Osteoblast (primary cell): Measurements from ENCODE around the gene RAI14. TPM values are rescaled to one million over a fixed set of nuclear protein-coding genes. Genes with fewer than 3 reads are reported as not detected.

ENCODE experiments used
- DNase-seq: peaks from one replicate; pipeline ENCODE4 v3.0.0; 2011; ENCODE audit warnings: low spot score, mixed read lengths; ENCODE audit not compliant: insufficient read length; ENCODE audit errors: missing footprints
- H2AFZ ChIP-seq: 2 replicates; pipeline ENCODE4 v1.6.0; 2011; ENCODE audit warnings: mild to moderate bottlenecking, low read length
- H3K27ac ChIP-seq: 2 replicates; pipeline ENCODE4 v1.5.1; 2011; ENCODE audit warnings: mild to moderate bottlenecking, low read depth, low read length, moderate library complexity
- H3K27me3 ChIP-seq: 2 replicates; pipeline ENCODE4 v1.6.0; 2012; ENCODE audit warnings: mild to moderate bottlenecking, control low read depth, inconsistent platforms, low read length, moderate library complexity; ENCODE audit not compliant: insufficient read depth
- H3K36me3 ChIP-seq: 2 replicates; pipeline ENCODE4 v1.5.1; 2011; ENCODE audit warnings: mild to moderate bottlenecking, low read length, control low read depth, moderate library complexity; ENCODE audit not compliant: insufficient read depth
- H3K4me1 ChIP-seq: 2 replicates; pipeline ENCODE4 v1.5.1; 2011; ENCODE audit warnings: mild to moderate bottlenecking, low read length, control low read depth, moderate library complexity; ENCODE audit not compliant: insufficient read depth
- H3K4me2 ChIP-seq: 2 replicates; pipeline ENCODE4 v1.6.0; 2011; ENCODE audit warnings: mild to moderate bottlenecking, low read length; ENCODE audit not compliant: insufficient read depth
- H3K4me3 ChIP-seq: fragments of 200-600 bp; sonication (generic); 3 replicates; pipeline ENCODE4 v1.5.1; 2012; ENCODE audit warnings: mild to moderate bottlenecking, low read length, inconsistent platforms; ENCODE audit not compliant: insufficient read depth
- H3K79me2 ChIP-seq: 2 replicates; pipeline ENCODE4 v1.6.0; 2012; ENCODE audit warnings: mild to moderate bottlenecking, low read length, control low read depth, inconsistent platforms; ENCODE audit not compliant: insufficient read depth
- H3K9me3 ChIP-seq: 2 replicates; pipeline ENCODE4 v1.5.1; 2011; ENCODE audit warnings: low read depth, low read length, control low read depth
- H4K20me1 ChIP-seq: 2 replicates; pipeline ENCODE4 v1.6.0; 2012; ENCODE audit warnings: mild to moderate bottlenecking, low read length, control low read depth; ENCODE audit not compliant: insufficient read depth
- CTCF ChIP-seq: IDR thresholded peaks from 2 replicates; pipeline ENCODE4 v1.5.1; 2011; ENCODE audit warnings: mild to moderate bottlenecking, low read depth, low read length, moderate library complexity; ENCODE audit errors: extremely low read depth
- total RNA-seq: library from RNA; depleted of rRNA; stranded (reverse); fragments of >200 nt; gene quantifications from 2 replicates; pipeline ENCODE4 v1.2.3, GENCODE V29; 2012

RAI14 gene
- total RNA-seq, 1 donor: 149 TPM

GRCh38 chr5:34652914-34653313 is 3.2 kb upstream of the RAI14 start:
- Histone ChIP-seq H3K27ac (no peak overlapping the region), H3K9me3 (no peaks in the 10 kb centered on the region), H3K4me1 (peaks cover 35% of the 10 kb centered on the region), H2AFZ (no peak overlapping the region), H3K4me3 (no peak overlapping the region), H3K36me3 (no peaks in the 10 kb centered on the region), H4K20me1 (peaks cover 3% of the 10 kb centered on the region), H3K4me2 (no peak overlapping the region), H3K27me3 (no peaks in the 10 kb centered on the region), H3K79me2 (peaks cover 12% of the 10 kb centered on the region)
- peak; percentile 80 for DNase-seq
- peak; percentile 20 for TF ChIP-seq CTCF

GRCh38 chr5:34653708-34654107 is 2.4 kb upstream of the RAI14 start:
- Histone ChIP-seq H3K27ac (no peak overlapping the region), H3K27me3 (no peaks in the 10 kb centered on the region), H3K9me3 (no peaks in the 10 kb centered on the region), H3K4me1 (peaks cover 35% of the 10 kb centered on the region), H3K4me2 (no peak overlapping the region), H3K4me3 (no peak overlapping the region), H2AFZ (no peak overlapping the region), H4K20me1 (peaks cover 5% of the 10 kb centered on the region), H3K79me2 (peaks cover 20% of the 10 kb centered on the region), H3K36me3 (no peaks in the 10 kb centered on the region)
- no peak for TF ChIP-seq CTCF
- DNase-seq: no peak

GRCh38 chr5:34655354-34655991 is 655 bp upstream of the RAI14 start:
- H3K9me3 ChIP-seq: no peaks in the 10 kb centered on the region
- H3K36me3 ChIP-seq: no peaks in the 10 kb centered on the region
- DNase-seq: peak; percentile 90
- peak overlapping the region; percentile 98 for H3K4me2 ChIP-seq
- H3K4me3 ChIP-seq: peak overlapping the region; percentile 81
- peaks cover 37% of the 10 kb centered on the region for H3K79me2 ChIP-seq
- H3K4me1 ChIP-seq: peaks cover 48% of the 10 kb centered on the region
- no peaks in the 10 kb centered on the region for H3K27me3 ChIP-seq
- H3K27ac ChIP-seq: peak overlapping the region; percentile 99
- peaks cover 5% of the 10 kb centered on the region for H4K20me1 ChIP-seq
- H2AFZ ChIP-seq: peak overlapping the region; percentile 80
- TF ChIP-seq CTCF: no peak

GRCh38 chr5:34656700-34657273 is 659 bp downstream of the RAI14 start:
- Histone ChIP-seq H4K20me1 (peaks cover 8% of the 10 kb centered on the region), H3K27ac (peak overlapping the region; percentile 99), H3K79me2 (peaks cover 51% of the 10 kb centered on the region), H3K36me3 (peaks cover under 1% of the 10 kb centered on the region), H3K27me3 (no peaks in the 10 kb centered on the region), H2AFZ (no peak overlapping the region), H3K4me1 (peaks cover 56% of the 10 kb centered on the region), H3K4me3 (peak overlapping the region; percentile 81), H3K9me3 (no peaks in the 10 kb centered on the region), H3K4me2 (peak overlapping the region; percentile 81)
- peak; percentile 84 for DNase-seq
- no peak for TF ChIP-seq CTCF
